Kidney (tissue), 14 donors: ENCODE data around the gene GPR143. TPM values are rescaled to one million over a fixed set of nuclear protein-coding genes. Genes with fewer than 3 reads are reported as not detected.
A peak's percentile ranks its signal among the peaks of the same experiment; 100 is the strongest.

Experiments
- DNase-seq, 5 donors: peaks; one replicate each; pipeline ENCODE4 v3.0.0-alpha.2; 2013 to 2020
- FAIRE-seq: peaks from 2 replicates; lab custom pipeline; 2012; peaks lifted over from hg19 to GRCh38; lab: Jason Lieb, UNC
- H3K27ac ChIP-seq, 2 donors: one replicate each; pipeline ENCODE4 v1.7.0; 2013; ENCODE audit warnings: low read depth in 2 of 2, low read length in 2 of 2, inconsistent platforms in 1 of 2
- H3K27me3 ChIP-seq: one replicate; pipeline ENCODE4 v1.7.1; 2013; ENCODE audit warnings: low read length, inconsistent platforms; ENCODE audit not compliant: control insufficient read depth, insufficient read depth
- H3K36me3 ChIP-seq, 3 donors: one replicate each; pipeline versions ENCODE4 v1.7.0 to v1.7.1; 2013; ENCODE audit warnings: low read length in 3 of 3, control low read depth in 1 of 3, inconsistent platforms in 1 of 3; ENCODE audit not compliant: insufficient read depth in 3 of 3, control insufficient read depth in 2 of 3
- H3K4me1 ChIP-seq, 3 donors: one replicate each; pipeline versions ENCODE4 v1.7.0 to v1.7.1; 2013; ENCODE audit warnings: low read length in 3 of 3, inconsistent platforms in 1 of 3, low read depth in 1 of 3; ENCODE audit not compliant: control insufficient read depth in 2 of 3, insufficient read depth in 2 of 3
- H3K4me3 ChIP-seq, 3 donors: one replicate each; pipeline versions ENCODE4 v1.7.0 to v1.8.1; 2013; ENCODE audit warnings: low read length in 3 of 3, control low read depth in 1 of 3, inconsistent platforms in 1 of 3
- H3K9ac ChIP-seq, 3 donors: one replicate each; pipeline versions ENCODE4 v1.7.0 to v1.7.1; 2013; ENCODE audit warnings: low read length in 3 of 3, control low read depth in 1 of 3, inconsistent platforms in 1 of 3
- H3K9me3 ChIP-seq, 3 donors: one replicate each; pipeline versions ENCODE4 v1.7.0 to v1.7.1; 2013; ENCODE audit warnings: low read length in 3 of 3, control low read depth in 1 of 3, inconsistent platforms in 1 of 3; ENCODE audit not compliant: control insufficient read depth in 2 of 3, insufficient read depth in 1 of 3
- intact Hi-C: fragments of 100-400 bp; cut with DNase I; formaldehyde crosslinking; loops from one replicate; pipeline ENCODE4 v1.11.1; 2022
- polyA plus RNA-seq: library from polyadenylated mRNA; stranded (reverse); fragments of 350-450 nt; fragmentation: Illumina TruSeq; extraction: RNeasy Lipid Tissue Mini Kit (QIAGEN cat#74804); gene quantifications from one replicate; pipeline ENCODE4 v1.2.3, GENCODE V29; 2014; ENCODE audit warnings: low read depth, low replicate concordance; ENCODE audit not compliant: insufficient read depth
- total RNA-seq: library from RNA; stranded (reverse); fragmentation: NEBNext Ultra II Directional; extraction: Animal tissue kit (Norgen Biotek cat#: 25700); gene quantifications from one replicate; pipeline ENCODE4 v1.2.1, GENCODE V29; 2021
- TF ChIP-seq, protein P1 (sequence below): IDR thresholded peaks from 3 replicates; pipeline ENCODE4 v1.5.1; 2012; ENCODE audit warnings: mild to moderate bottlenecking, moderate library complexity, borderline replicate concordance; ENCODE audit not compliant: insufficient read depth; ENCODE audit errors: extremely low read depth
- donor health status: control.
- donor health status: control.
- donor health status: control.
- donor health status: control.
- donor health status: control.
- donor health status: DM: yes; HTN: yes; CAD: no.
- donor health status: Normal renal cell carcinoma (clear cell type).

The GPR143 gene
- total and polyA plus RNA-seq, 2 donors from 2014 or later, result 8.2 to 8.7 TPM

DNA sequence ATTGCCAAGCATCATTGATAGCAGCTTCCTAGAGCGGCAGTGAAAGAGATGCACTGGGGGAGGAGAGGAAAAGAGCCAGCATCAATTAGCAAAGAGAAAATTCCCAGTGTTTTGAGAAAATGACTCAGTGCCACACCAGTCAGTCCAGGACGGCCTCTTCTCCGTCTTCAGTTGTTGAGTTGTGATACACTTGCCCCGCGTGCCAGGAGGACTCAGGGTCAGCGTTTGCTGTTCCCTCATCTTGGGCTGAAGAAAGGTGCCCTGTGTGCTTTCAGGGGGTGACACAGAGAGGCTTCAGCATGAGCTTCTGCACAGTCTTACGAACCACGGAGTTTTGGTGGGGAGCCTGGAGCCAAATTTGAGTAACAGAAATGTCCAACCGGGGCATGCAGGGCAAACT lies 82.3 kb downstream of the GPR143 start:
- Histone ChIP-seq H3K9ac (no peak overlapping the region), H3K36me3 (peaks cover 0 to 3% (median 0%) of the 10 kb centered on the region in 3 donors), H3K4me1 (peaks cover 0 to 4% (median 2%) of the 10 kb centered on the region in 3 donors), H3K4me3 (no peak overlapping the region), H3K9me3 (no peaks in the 10 kb centered on the region), H3K27ac (no peak overlapping the region), H3K27me3 (no peaks in the 10 kb centered on the region)
- FAIRE-seq (no peak), DNase-seq (no peak)
- TF ChIP-seq, protein P1, sequence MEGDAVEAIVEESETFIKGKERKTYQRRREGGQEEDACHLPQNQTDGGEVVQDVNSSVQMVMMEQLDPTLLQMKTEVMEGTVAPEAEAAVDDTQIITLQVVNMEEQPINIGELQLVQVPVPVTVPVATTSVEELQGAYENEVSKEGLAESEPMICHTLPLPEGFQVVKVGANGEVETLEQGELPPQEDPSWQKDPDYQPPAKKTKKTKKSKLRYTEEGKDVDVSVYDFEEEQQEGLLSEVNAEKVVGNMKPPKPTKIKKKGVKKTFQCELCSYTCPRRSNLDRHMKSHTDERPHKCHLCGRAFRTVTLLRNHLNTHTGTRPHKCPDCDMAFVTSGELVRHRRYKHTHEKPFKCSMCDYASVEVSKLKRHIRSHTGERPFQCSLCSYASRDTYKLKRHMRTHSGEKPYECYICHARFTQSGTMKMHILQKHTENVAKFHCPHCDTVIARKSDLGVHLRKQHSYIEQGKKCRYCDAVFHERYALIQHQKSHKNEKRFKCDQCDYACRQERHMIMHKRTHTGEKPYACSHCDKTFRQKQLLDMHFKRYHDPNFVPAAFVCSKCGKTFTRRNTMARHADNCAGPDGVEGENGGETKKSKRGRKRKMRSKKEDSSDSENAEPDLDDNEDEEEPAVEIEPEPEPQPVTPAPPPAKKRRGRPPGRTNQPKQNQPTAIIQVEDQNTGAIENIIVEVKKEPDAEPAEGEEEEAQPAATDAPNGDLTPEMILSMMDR, result no peak
- intact Hi-C loops, result no loop called here

DNA sequence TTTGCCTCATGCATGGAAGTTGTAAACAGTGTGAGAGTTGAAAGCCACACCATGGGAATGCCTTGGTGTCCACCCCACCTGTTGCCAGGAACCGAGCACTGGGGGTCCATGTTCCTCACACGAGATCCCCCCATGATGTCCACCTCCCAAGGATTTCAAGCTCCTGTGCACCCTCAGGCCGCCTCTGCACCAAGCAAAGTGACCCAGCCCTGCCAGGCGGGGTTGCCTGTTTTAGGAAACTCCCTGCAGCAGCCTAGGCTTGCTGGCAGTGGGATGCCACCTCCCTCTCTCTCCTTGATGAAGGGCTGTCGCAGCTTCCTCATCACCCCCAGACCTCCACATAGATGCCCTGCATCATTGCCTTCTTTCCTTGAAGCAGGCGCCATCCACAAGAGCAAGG lies 82.8 kb downstream of the GPR143 start:
- TF ChIP-seq, protein P1, result no peak
- H3K9me3 ChIP-seq, result no peaks in the 10 kb centered on the region
- intact Hi-C loops, result no loop called here

DNA sequence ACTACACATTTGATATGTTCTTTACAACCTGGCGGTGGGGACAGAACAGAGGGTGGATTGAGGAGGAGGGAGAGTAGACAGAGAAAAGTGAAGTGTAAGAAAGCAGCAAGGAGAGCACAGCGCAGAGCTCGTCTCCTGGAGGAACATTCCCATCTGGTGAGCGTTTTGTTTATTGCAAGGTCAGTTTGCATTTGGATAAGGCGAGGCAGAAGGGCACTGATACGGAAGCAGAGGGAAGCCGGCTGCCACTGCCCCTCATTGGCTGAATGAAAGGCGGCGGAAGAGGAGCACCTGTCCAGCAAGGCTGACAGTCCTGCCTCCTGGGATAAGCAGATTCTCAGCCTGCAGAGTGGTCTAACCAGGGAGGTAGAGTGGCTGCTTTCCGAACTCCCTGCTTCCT lies 83.2 kb downstream of the GPR143 start:
- DNase-seq, result peak in 3 of 5 donors; percentile 17 to 51 (median 32)
- TF ChIP-seq, protein P1, result peak; percentile 16
- H3K27me3 ChIP-seq, result no peaks in the 10 kb centered on the region
- H3K4me1 ChIP-seq, result peaks cover 0 to 4% (median 2%) of the 10 kb centered on the region in 3 donors
- H3K9me3 ChIP-seq, result no peaks in the 10 kb centered on the region
- no peak overlapping the region for H3K4me3 ChIP-seq
- intact Hi-C loops, result no loop called here
- no peak for FAIRE-seq
- H3K36me3 ChIP-seq, result no peaks in the 10 kb centered on the region
- H3K9ac ChIP-seq, result no peak overlapping the region
- no peak overlapping the region for H3K27ac ChIP-seq

More for the DNA sequence above, 82.8 kb downstream of the GPR143 start:
- no peak overlapping the region for H3K4me3 ChIP-seq
- no peak overlapping the region for H3K9ac ChIP-seq
- no peak overlapping the region for H3K27ac ChIP-seq
- H3K4me1 ChIP-seq, result peaks cover 0 to 4% (median 2%) of the 10 kb centered on the region in 3 donors
- no peaks in the 10 kb centered on the region for H3K27me3 ChIP-seq
- DNase-seq (no peak), FAIRE-seq (no peak)
- H3K36me3 ChIP-seq, result no peaks in the 10 kb centered on the region

DNA sequence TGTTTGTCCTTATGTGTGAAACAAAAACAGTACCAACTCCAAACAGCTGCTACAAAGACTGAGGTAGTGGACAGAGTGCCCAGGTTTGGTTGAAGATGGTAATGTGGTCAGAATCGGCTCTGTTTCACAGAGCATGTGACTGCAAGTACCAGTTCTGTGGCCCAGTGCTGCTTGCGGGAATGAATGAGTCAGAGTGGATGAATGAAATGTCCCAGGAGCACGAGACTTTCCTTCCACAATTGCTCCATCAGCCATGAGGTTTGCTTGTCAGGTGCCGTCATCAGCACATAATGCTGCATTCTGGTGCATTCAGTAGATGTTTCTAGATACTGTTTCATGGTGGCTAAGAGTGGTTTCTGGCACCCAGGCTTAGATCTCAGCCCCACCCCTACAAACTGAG lies 84.2 kb downstream of the GPR143 start:
- no peak overlapping the region for H3K4me3 ChIP-seq
- H3K27ac ChIP-seq, result no peak overlapping the region
- TF ChIP-seq, protein P1, result no peak
- H3K4me1 ChIP-seq, result peaks cover 0 to 4% (median 2%) of the 10 kb centered on the region in 3 donors
- FAIRE-seq (no peak), DNase-seq (no peak)
- H3K36me3 ChIP-seq, result no peaks in the 10 kb centered on the region
- intact Hi-C loops, result no loop called here
- no peak overlapping the region for H3K9ac ChIP-seq
- no peaks in the 10 kb centered on the region for H3K27me3 ChIP-seq
- H3K9me3 ChIP-seq, result no peaks in the 10 kb centered on the region
